SH-SY5Y (cell line): ENCODE results near the gene PARVG.

Experiments used
- GATA2 ChIP-seq: IDR thresholded peaks from 2 replicates; pipeline ENCODE4 v1.6.1; 2011; ENCODE audit warnings: mild to moderate bottlenecking, low read depth, low read length
- GATA3 ChIP-seq: IDR thresholded peaks from 2 replicates; pipeline ENCODE4 v1.6.1; 2011; ENCODE audit warnings: low read depth, mild to moderate bottlenecking, low read length, moderate library complexity

Gene PARVG

DNA sequence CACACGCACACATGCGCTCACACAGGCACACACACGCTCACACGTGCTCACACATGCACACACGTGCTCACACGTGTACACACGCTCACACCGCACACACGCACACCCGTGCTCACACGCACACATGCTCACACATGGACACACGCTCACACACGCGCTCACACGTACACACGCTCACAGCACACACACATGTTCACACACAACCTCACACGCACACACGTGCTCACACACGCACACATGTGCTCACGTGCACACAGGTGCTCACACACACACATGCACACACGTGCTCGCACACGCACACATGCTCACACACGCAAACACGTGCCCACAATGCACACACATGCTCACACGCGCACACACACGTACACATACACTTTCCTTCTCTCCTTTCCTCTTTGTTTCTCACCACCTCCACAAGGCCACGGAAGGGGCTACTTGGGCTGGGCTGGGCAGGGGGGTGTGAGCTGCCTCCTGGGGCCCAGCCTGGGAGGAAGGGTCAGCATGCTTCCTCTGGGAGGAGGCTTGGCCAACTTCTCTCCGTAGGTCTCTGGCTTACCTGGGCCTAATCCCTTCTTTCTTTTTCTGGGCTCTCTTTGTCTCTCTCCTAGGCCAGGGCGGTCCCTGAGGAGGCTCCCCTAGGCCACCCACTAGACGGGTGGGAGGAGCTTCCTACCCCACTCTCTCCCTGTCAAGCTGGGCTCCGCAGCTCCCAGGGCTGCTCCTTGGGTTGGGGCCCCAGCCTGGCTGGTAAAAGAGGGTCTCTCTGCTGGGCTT is 34.5 kb upstream of the PARVG start:
- TF ChIP-seq GATA3 (no peak), GATA2 (no peak)

DNA sequence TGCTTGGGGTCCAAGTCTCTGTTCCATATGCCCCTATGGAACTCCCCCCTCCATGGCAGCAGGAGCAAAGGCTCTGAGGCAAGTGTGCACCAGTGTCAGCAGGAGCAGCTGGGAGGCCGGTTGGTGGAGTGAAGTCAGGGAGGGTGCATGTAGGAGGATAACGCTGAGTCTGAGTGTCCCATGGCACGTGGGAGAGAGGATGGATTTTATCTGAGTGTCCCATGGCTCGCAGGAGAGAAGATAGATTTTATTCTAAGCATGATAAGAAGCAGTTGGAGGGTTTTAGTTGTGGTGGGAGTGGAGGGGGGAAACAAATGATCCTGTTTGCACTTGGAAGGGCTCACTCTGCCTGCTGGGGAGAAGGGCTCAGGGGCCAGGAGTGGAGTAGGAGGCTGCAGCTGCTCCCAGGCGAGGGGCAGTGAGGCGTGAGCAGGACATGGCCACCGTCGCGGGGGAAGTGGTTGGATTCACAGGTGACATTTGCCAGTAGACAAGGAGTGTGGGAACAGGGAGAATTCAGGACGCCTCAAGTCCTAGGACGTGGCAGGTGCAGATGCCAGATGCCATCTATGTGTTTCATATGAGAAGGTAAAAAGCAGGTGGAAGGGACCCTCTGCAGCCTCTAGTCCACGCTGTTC is 33.6 kb upstream of the PARVG start:
- TF ChIP-seq GATA2 (no peak), GATA3 (no peak)

GRCh38 chr22:44147821-44148574 is 32.7 kb upstream of the PARVG start:
- TF ChIP-seq GATA3 (no peak), GATA2 (no peak)

DNA sequence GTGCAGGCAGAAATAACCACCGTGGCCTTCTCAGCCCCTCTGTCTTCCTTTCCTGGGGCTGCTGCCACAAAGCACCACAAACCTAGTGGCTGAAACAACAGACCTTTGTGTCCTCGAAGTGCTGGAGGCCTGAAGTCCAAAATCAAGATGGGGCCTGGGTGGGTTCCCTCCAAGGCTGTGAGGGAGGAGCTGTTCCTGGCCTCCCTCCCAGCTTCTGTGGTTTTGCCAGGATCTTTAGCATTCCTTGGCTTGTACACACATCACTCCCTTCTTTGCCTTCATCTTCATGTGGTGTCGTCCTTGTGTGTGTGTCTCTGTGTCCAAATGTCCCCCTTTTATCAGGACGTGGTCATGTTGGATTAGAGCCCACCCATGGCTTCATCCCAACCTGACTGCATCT is 29.0 kb upstream of the PARVG start:
- TF ChIP-seq GATA3 (no peak), GATA2 (no peak)

GRCh38 chr22:44153710-44154109 is 27.0 kb upstream of the PARVG start:
- no peak for TF ChIP-seq GATA3
- no peak for TF ChIP-seq GATA2

DNA sequence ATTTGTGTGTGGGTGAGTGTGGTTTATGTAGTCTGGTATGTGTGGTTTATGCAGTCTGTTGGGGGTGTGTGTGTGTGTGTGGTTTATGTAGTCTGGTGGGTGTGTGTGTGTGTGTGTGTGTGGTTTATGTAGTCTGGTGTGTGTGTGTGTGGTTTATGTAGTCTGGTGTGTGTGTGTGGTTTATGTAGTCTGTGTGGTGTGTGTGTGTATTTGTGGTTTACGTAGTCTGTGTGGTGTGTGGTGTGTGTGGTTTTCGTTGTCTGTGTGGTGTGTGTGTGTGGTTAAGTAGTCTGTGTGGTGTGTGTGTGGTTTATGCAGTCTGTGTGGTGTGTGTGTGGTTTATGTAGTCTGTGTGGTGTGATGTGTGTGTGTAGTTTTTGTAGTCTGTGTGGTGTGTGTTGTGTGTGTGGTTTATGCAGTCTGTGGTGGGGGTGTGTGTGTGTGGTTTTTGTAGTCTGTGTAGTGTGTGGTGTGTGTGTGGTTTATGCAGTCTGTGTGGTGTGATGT is 26.2 kb upstream of the PARVG start:
- TF ChIP-seq GATA2, result no peak
- TF ChIP-seq GATA3, result no peak

- TF ChIP-seq GATA2 (no peak), GATA3 (no peak)
Measured at GRCh38 chr22:44155115-44155514, 25.6 kb upstream of the PARVG start.

DNA sequence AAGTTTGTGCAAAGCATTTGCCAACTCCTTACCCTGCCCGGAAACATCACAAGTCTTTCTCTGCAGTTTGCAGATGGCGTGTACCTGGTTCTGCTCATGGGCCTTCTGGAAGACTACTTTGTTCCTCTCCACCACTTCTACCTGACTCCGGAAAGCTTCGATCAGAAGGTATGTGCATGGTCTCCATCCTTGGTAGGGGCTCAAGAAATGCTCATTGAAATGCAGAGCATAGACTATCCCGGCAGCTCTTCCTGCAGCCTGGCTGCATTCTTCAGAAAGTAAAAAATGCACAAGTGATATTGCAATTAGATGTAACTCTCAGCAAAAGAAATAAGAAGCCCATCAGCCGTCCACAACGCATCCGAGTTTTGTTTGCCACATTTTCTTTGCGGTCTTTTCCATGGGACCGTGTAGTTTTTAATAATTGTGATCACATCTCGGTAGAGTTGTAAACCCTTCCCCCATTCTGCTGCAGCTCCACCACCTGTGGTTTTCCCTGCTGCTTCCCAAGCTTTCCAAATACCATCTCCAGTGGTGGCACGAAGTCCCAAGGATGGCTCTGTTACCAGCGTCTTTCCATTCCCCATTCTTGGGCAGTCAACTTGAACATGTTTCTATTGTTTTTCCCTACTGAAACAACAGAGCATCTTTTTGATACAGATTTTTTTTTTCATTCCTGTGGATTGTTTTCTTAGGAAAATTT is 22.7 kb upstream of the PARVG start:
- TF ChIP-seq GATA2, result no peak
- TF ChIP-seq GATA3, result no peak

GRCh38 chr22:44158816-44159215 is 21.9 kb upstream of the PARVG start:
- no peak for TF ChIP-seq GATA3
- peak; percentile 91 for TF ChIP-seq GATA2

GRCh38 chr22:44159221-44159620 is 21.5 kb upstream of the PARVG start:
- TF ChIP-seq GATA3, result no peak
- TF ChIP-seq GATA2, result no peak

GRCh38 chr22:44159811-44160210 is 20.9 kb upstream of the PARVG start:
- TF ChIP-seq GATA3 (no peak), GATA2 (no peak)

DNA sequence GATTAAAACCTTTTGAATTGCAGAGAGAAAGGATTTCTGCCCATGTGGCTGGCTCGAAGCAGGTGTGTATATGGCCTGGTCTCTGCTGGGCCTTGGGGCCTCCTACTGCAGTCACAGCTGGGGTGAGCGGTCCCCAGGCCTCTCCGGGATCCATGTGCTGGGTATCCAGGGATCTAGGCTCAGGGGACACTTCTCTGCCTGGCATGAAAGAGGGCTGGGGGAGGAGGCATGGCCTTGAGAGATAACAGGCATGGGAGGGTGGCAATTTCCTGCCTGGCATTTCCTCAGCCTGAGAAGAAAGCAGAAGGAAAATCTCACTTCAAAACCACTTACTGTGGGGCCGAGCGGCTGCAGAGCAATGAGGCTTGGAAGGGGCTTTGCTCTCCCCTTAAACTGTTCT is 20.3 kb upstream of the PARVG start:
- TF ChIP-seq GATA3 (no peak), GATA2 (no peak)

DNA sequence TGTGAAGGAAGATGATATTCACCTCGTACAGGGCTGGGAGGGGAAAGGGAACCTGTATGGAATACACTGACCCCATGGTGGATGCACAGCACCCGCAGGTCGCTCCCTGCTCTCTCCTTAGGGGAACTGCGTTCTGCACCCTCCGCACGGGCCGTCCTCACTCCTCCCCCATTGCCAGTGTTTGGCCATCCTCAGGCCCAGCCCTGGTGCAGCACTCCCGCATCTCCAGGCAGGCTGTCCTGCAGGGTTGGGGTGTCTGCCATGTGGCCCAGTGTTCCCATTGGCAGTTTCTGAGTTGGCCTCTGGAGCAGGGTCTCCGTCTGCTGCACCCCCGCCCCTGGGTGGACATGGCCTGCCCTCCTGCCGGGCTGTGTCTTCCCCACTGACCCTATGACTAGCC is 19.1 kb upstream of the PARVG start:
- TF ChIP-seq GATA3 (no peak), GATA2 (no peak)

DNA sequence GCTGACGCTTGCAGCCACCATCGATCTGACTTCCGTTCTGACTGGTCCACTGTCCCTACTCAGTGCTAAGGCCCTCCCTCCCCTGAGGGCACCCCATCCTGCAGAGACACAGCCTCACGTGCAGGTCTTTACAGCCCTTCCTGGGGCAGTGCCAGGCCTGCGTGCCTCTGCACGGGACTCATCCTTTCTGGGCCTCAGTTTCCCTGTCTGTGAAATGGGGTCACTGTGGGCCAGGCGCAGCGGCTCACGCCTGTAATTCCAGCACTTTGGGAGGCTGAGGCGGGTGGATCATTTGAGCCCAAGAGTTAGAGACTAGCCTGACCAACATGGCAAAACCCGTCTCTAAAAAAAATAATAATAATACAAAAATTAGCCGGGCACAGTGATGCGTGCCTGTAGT is 17.8 kb upstream of the PARVG start:
- TF ChIP-seq GATA3, result no peak
- TF ChIP-seq GATA2, result no peak
